GM18909 (cell line): Measurements from ENCODE around the gene KRTAP5-6.

ENCODE experiments used
- ATAC-seq: cut with Tn5 transposase; IDR thresholded peaks from one replicate; pipeline ENCODE4 v1.9.1; 2021; ENCODE audit warnings: mild to moderate bottlenecking; ENCODE audit not compliant: unreplicated experiment, poor library complexity

KRTAP5-6 gene

GRCh38 chr11:1695548-1696108 is 1.4 kb upstream of the KRTAP5-6 start:
- no peak for ATAC-seq

- no peak for ATAC-seq
Measured at GRCh38 chr11:1699771-1700170, 2.8 kb downstream of the KRTAP5-6 start.

GRCh38 chr11:1701091-1701807 is 4.3 kb downstream of the KRTAP5-6 start:
- ATAC-seq, result no peak

- no peak for ATAC-seq
Measured at GRCh38 chr11:1702506-1702905, 5.5 kb downstream of the KRTAP5-6 start.

- no peak for ATAC-seq
Measured at GRCh38 chr11:1703146-1703545, 6.2 kb downstream of the KRTAP5-6 start.

- no peak for ATAC-seq
Measured at GRCh38 chr11:1705126-1706052, 8.4 kb downstream of the KRTAP5-6 start.

GRCh38 chr11:1706634-1707400 is 9.8 kb downstream of the KRTAP5-6 start:
- no peak for ATAC-seq

GRCh38 chr11:1707751-1708150 is 10.8 kb downstream of the KRTAP5-6 start:
- no peak for ATAC-seq

GRCh38 chr11:1708716-1709115 is 11.7 kb downstream of the KRTAP5-6 start:
- ATAC-seq, result no peak

- no peak for ATAC-seq
Measured at GRCh38 chr11:1714908-1715885, 18.2 kb downstream of the KRTAP5-6 start.

DNA sequence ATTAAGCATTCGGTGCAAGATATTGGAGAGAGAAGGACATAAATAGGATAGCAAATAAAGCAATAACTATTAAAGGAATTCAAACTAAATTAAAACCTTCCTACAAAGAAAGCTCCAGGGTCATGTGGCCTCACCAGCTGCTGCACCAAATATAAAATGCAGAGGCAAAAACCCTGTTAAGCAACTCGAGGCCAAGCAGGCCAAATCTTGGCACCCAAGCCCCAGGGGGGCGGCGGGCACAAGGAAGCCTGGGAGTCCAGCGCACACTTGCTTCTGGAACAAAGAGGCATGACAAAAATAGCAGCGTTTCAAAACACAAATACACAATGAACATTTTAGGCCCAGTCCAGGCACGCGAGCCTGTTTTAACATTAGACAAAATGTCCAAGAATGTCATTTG is 20.8 kb downstream of the KRTAP5-6 start:
- no peak for ATAC-seq

DNA sequence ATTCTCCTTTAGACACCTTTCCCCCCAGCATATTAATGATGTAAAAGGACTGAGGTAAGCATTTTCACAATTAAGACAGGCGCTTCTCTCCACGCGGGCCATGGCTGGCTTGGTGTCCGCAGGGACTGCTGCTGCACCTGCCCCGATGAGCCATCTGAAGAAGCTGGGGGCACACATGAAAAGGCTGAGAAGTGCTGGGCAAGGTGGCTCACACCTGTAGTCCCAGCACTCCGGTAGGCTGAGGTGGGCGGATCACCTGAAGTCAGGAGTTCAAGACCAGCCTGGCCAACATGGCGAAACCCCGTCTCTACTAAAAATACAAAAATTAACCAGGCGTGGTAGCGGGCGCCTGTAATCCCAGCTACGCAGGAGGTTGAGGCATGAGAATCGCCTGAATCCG is 21.3 kb downstream of the KRTAP5-6 start:
- no peak for ATAC-seq

DNA sequence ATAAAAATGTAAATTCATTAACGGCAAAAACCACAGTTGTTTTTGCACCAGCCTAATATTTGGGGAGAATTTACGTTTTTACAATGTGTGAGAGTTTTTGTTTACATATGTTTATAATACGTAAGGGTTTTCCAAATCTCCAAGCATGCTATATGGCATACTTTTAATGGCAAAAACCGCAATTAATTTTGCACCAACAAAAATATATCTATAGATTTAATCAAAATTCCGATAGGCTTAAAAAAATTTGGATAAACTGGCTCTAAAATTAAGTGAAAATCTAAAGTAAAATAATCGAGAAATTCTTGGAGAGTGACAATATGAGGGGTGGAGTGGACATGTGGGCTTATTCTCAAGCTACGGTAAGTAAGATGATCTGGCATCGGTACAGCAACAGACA is 22.8 kb downstream of the KRTAP5-6 start:
- no peak for ATAC-seq

GRCh38 chr11:1727096-1727690 is 30.2 kb downstream of the KRTAP5-6 start:
- no peak for ATAC-seq

DNA sequence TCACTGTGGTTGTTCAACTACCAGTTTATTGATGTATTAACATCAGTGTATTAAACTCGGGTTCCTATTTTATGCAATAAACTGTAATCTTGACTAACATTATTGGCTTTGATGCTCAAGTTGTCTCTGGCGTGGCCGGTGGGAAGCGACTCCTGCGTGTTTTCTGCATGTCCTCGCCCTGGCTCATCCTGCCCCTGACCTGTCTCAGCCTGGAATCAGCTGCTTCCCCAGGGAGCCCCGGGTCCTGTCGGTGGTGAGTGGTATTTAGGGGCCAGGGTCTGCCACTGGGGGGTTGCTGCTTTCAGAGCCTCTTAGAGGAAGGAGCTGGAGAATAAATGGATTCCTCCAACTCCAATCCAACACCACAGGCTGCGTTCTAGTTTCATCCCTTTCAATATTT is 30.9 kb downstream of the KRTAP5-6 start:
- ATAC-seq, result no peak

DNA sequence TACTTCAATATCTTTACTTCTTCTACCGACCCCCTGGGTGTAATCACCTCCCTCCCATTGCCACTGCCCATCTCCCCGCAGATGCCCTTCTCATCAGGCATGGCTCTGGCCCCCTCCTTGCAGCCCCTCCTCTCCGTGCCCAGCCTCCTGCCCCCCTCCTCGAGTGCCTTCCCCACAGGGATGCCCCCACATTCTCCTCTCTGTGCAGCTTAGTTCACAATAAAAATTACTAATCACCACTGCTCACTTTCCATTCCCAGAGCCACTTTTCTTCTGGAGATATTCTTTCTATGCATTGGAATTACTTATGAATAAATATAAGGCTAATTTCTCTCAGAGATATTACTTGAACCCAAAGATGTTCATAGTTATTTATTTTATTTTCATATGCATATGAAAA is 31.3 kb downstream of the KRTAP5-6 start:
- ATAC-seq, result no peak

GRCh38 chr11:1728931-1729691 is 32.1 kb downstream of the KRTAP5-6 start:
- no peak for ATAC-seq

- no peak for ATAC-seq
Measured at GRCh38 chr11:1729692-1730011, 32.7 kb downstream of the KRTAP5-6 start.
